ENCODE data around the gene SRPK2. TPM values are rescaled to one million over a fixed set of nuclear protein-coding genes. Genes with fewer than 3 reads are reported as not detected.
"Not testable (repeated sequence)": the region's sequence is repeated elsewhere in the genome, so short reads cannot be mapped to it uniquely, and the experiment has no call there.

SRPK2 gene
- total RNA-seq, 1 experiment from 2014 or later: 27.6 TPM

DNA sequence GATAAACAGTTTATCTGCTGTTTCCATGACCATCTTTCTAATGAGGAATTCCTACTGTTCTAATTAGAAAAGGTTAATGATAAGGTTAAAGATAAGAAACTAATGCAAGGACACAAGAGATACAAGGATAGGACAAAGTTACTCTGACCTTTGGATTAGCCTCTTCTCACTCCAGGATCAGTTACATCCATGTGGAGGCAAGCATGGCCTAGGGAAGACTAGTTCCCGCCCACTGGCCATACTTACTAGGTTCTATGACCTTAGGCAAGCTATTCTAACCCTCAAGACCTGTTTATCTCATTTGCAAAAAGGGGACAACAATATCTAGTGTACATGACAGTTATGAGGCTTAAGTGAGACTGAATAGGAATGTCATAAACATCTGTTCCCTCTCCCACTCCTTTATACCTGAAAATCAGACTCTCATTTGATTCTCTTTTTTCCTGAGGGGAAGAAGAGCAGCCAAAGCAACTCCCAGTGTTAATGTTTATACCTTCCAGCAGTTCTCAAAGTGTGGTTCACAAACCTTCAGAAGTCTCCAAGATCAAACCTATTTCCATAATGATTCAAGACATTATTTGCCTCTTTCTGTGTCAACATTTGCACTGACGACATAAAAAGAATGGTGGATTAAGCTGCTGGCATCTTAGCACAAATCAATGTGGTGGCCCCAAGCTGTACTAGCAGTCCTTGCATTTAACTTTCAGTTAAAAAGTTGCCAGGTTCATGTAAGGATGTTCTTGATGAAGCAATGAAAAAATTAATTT is 72.0 kb downstream of the SRPK2 start:
- DNase-seq (ENCODE audit: low read depth): no peak

DNA sequence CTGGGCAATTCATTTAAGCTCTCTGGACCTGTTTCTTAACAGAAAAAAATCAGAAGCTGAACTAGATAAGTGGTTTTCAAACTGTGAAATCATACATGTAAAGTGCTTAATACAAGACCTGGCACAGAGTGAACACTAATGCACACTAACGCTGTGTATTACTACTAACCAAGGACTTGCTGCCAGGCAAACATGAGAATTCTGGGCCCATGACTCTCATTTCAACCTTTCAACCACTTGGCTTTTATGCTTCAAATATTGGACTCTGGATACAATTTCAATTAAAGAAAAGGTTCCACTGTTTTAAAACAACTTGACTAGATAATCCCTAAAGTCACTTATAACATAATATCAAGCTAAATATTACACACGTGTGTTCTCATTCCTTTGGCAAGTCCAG is 73.4 kb downstream of the SRPK2 start:
- no peak for DNase-seq (ENCODE audit: low read depth)
- in situ Hi-C loops (cut with HindIII; ENCODE audit: low pct_unique_long_range_greater_than_20kb, low sequenced_read_pairs): no loop called here

More for the DNA sequence above, 72.0 kb downstream of the SRPK2 start:
- in situ Hi-C loops (cut with HindIII; ENCODE audit: low pct_unique_long_range_greater_than_20kb, low sequenced_read_pairs): no loop called here

DNA sequence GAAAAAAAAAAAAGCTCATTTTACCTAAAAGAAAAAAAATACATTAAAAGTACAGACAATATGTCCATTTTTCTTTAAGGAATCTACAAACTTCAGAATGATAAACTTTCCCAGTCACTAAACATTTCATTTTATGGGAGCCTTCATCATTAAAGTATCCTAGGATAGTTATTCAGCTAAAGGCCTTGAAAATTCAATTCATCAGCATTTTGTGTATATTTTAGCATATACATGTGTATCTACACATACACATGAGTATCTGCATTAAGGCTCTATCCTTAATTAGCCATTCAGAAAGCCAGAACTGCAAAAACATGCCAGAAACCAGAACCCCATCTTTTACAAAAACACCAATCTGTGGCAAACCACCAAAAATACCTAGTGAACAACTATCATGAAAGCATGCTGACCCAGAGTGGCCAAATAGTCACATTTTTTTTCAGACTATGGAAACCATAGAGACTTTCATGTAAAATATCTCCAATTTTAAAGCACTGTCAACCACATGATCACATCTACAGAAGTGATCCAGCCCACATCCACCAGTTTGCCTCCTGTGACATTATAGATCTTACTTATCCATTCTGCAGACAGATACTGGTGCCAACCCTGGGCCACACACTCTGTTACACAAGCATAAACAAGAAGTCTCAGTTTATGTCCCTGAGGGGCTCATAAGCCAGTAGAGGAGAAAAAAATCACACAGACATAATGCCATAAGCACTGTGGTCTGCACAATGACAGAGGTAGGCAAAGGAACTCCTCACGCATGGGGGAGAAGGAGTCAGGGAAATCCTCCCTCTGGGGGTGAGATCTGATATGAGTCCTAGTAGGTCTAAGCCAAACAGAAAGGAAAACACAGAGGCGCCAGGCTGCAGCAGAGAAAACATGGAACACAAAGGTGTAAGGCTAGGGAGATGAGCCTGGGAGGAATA is 79.2 kb downstream of the SRPK2 start:
- peak; percentile 2 for DNase-seq (ENCODE audit: low read depth)
- in situ Hi-C loops (cut with HindIII; ENCODE audit: low pct_unique_long_range_greater_than_20kb, low sequenced_read_pairs): no loop called here

DNA sequence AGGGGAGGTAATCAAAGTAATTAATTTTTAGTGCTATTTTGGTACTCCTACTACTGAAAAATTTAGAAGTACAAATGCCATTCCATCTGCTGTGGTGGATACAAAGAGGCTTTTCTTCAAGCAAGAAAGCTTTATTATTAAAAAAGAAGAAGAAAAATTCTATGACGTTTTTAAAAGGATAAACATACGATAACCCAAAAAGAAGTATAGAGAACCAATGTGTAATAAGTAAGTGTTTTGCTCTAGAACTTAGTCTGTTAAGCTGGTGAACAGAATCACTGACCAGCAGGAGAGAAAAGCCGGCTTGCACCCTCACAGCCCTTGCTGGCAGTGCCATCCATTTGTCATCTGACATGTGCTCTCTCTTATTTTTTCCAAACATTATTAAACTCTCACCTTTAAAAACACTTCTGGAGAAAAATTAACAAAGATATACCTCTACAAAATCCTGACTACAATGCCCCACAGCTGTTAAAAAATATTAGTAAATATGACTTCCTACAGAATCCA is 81.5 kb downstream of the SRPK2 start:
- in situ Hi-C loops (cut with HindIII; ENCODE audit: low pct_unique_long_range_greater_than_20kb, low sequenced_read_pairs): no loop called here
- DNase-seq (ENCODE audit: low read depth): no peak

DNA sequence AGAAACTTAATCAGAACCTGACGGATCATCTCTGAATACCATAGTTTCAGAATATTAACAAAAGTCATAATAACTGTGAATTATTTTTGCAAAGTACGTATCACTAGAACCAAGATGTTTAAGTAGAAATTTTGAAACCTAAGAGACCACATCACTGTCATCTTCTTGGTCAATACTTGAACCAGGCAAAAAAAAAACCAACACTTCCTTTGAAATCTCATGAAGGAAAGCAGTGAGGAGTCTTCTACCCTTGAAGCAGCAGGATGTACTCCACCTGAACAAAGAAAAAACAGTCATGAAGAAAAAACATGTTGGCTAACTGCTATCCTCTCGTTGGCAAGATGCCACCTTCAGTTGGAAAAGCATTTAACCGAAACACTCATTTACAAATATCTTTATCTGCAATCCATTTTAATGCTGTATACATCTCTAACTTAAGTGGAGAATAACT is 82.4 kb downstream of the SRPK2 start:
- peak; percentile 8 for DNase-seq (ENCODE audit: low read depth)
- in situ Hi-C loops (cut with HindIII; ENCODE audit: low pct_unique_long_range_greater_than_20kb, low sequenced_read_pairs): no loop called here

DNA sequence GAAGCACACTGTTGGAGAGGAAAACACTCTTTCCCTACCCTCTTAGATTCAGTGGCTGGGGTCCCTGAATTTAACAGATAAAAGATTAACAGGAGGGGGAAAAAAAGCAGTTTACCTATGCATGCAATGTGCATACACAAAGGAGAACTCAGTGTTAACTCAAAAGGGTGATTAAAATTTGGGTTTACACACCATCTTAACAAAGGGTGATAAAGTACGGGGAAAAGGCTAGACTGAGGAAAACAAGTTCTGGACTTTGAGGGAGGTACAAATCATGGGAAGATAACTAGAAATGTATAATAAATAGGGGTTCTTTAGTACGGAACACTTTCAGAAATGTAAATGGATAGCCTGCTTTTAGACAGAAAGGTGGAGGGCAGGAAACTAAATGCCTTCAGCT is 83.1 kb downstream of the SRPK2 start:
- DNase-seq (ENCODE audit: low read depth): no peak
- in situ Hi-C loops (cut with HindIII; ENCODE audit: low pct_unique_long_range_greater_than_20kb, low sequenced_read_pairs): no loop called here

DNA sequence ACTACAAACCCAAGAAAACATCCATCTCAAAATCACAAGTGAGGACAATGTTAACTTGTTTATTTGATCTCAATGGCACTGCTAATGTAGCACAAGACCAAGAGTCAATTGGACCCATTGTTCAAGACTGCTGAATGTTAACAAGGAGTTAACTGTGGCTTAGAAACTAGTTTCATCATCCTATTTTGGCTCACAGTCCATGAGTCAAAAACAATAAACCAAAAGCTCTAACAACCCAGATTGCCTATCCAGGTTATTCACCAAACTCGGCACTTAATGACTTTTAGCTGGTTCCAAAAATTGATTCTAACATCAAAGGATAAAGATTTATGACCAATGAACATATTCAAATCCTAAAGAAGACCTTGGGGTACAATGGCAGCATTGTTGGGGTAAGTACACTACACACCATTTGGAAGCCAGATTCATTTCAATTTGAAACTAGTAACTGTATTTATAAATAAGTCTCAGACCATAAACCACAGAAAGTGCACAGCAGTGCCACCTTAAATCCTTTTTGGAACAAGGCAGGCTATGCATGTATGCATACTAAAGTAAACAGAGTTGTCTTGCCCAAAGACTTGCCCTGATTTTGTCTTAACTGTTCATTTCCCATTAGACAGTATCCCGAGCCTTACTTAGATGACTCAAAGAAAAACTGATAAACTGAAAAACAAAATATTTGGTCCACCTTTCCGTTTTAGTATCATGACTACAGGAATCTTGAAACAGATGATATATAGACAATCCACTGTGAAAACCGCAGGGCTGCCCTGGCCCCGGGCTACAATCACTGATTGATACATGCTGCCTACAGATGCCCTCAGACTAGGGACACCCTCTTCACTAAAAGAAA is 84.5 kb downstream of the SRPK2 start:
- DNase-seq (ENCODE audit: low read depth): peak; percentile 28
- in situ Hi-C loops (cut with HindIII; ENCODE audit: low pct_unique_long_range_greater_than_20kb, low sequenced_read_pairs): no loop called here

DNA sequence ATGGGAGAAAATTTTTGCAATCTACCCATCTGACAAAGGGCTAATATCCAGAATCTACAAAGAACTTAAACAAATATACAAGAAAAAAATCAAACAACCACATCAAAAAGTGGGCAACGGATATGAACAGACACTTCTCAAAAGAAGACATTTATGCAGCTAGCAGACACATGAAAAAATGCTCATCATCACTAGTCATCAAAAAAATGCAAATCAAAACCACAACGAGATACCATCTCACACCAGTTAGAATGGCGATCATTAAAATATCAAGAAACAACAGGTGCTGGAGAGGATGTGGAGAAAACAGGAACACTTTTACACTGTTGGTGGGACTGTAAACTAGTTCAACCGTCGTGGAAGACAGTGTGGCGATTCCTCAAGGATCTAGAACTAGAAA is 88.1 kb downstream of the SRPK2 start:
- DNase-seq (ENCODE audit: low read depth); in situ Hi-C loops (cut with HindIII; ENCODE audit: low pct_unique_long_range_greater_than_20kb, low sequenced_read_pairs): not testable (repeated sequence)

DNA sequence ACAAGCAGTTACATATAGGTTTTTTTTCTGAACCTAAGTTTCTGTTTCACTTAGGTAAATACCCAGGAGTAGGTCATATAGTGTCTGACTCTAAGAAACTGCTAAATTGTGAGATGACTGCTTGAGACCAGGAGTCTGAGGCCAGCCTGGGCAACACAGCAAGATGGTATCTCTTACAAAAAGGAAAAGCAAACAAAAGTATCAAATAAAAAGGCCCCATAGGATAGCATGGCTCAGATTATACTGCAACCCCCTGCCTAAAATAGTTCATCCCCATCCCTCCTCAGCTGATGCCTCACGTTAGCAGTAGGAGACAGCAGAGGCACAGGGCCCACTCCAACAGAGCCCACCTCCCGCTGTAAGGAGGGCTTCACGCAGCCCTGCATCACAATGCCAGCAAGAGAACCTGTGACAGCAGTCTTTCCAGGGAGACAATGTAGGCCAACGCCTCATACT is 90.3 kb downstream of the SRPK2 start:
- in situ Hi-C loops (cut with HindIII; ENCODE audit: low pct_unique_long_range_greater_than_20kb, low sequenced_read_pairs): no loop called here
- DNase-seq (ENCODE audit: low read depth): no peak

DNA sequence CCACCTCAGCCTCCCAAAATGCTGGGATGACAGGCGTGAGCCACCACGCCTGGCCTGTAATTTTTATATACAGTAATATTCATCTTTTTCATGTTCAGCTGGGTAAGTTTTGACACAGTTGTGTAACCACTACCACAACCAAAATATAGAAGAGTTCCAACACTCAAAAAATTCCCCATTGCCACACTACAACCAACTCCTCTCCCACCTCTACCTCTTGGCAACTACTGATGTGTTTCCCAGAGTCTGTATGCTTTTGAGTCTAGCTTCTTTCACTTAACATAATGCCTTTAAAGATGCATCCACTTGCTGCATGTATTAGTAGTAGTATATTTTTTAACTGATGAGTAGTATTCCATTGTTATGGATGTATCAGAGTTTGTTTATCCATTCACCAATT is 90.7 kb downstream of the SRPK2 start:
- no peak for DNase-seq (ENCODE audit: low read depth)
- in situ Hi-C loops (cut with HindIII; ENCODE audit: low pct_unique_long_range_greater_than_20kb, low sequenced_read_pairs): no loop called here

DNA sequence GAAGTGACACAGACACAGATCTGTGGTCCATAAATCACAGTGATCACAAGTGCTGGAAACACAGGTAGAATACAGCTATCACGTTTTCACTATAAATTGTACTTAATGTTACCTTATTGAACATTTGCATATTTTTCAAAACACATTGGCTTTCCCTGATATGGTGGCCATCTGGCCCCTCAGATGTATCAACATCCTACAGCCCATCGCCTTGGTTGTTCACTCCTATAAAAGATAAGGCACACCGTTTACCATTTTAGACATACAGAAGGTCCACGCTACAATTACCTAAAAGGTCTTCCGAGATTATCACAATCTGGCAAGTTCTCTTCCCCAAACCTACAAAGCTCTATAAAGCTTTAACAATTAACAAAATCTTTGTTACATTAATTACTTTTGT is 91.4 kb downstream of the SRPK2 start:
- in situ Hi-C loops (cut with HindIII; ENCODE audit: low pct_unique_long_range_greater_than_20kb, low sequenced_read_pairs): no loop called here
- DNase-seq (ENCODE audit: low read depth): no peak

DNA sequence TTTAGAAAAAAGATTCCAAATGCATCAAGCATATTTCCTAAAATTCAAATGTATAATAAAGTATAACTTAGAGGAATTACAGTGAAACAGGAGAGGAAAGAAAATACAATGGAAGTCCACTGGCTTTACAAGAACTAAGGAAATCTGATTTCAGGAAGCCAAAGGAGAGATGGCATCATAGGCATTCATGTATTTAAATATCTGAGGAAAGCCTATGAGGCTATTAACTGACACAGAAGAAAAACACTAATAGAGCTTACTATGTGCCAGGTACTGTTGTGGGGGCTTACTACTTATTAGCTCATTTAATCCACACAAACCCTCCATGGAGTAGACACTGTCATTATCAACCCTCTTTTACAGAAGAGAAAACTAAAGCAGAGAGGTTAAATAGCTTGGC is 92.2 kb downstream of the SRPK2 start:
- in situ Hi-C loops (cut with HindIII; ENCODE audit: low pct_unique_long_range_greater_than_20kb, low sequenced_read_pairs): no loop called here
- no peak for DNase-seq (ENCODE audit: low read depth)

DNA sequence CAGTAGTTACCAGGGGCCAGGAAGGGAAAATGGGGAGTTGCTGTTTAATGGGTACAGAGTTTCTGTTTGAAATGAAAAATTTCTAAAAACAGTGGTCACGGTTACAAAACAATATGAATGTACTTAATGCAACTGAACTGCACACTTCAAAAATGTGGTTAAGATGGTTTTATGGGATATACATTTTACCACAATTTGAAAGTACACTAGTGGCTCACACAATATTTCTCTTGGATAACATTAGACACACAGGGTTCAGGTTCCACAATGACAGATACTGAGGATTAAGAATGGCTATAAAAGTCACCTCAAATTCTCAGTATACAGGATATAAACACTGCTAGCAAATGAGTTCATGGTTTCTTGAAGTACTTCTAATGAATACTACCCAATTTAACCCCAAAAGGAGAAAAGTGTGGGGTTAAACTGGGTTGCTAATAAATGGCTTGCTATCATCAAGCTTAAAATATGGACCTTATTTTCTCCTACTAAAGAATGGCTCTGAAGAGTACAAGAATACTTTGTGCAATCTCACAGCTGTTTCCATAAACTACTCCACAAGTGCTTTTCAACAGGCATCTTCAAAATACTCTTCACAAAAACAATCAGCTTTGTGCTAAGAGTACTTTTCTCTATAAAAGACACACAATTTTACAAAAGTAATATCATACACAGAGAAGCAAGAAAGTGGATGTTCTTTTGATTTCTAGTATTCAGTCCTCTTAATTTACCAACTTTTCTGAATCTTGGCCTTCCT is 92.9 kb downstream of the SRPK2 start:
- DNase-seq (ENCODE audit: low read depth): no peak
- in situ Hi-C loops (cut with HindIII; ENCODE audit: low pct_unique_long_range_greater_than_20kb, low sequenced_read_pairs): no loop called here

DNA sequence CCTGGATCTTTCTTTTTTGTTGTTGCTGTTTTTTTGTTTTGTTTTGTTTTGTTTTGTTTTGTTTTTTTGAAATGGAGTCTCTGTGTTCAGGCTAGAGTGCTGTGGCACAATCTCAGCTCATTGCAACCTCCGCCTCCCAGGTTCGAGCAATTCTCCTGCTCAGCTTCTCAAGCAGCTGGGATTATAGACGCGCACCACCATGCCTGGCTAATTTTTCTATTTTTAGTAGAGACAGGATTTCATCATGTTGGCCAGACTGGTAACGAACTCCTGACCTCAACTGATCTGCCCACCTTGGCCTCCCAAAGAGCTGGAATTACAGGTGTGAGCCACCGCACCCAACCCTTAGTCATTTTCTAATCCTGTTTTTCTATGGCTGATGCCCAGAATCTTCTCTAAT is 94.2 kb downstream of the SRPK2 start:
- DNase-seq (ENCODE audit: low read depth); in situ Hi-C loops (cut with HindIII; ENCODE audit: low pct_unique_long_range_greater_than_20kb, low sequenced_read_pairs): not testable (repeated sequence)

DNA sequence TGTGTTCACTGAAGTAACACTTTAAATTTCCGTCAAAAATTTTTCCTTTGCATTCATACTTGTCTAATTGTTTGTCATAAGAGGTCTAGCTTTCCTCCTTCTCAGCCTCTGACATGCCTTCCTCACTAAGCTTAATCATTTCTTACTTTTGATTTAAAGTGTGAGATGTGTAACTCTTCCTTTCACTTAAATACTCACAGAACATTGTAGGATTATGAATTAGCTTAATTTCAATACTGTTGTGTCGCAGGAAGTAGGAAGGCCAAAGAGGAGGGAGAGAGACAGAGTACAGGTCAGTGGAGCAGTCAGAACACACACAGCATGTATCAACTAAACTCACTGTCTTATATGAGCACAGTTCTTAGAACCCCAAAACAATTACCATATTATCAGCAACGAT is 99.0 kb downstream of the SRPK2 start:
- no peak for DNase-seq (ENCODE audit: low read depth)
- in situ Hi-C loops (cut with HindIII; ENCODE audit: low pct_unique_long_range_greater_than_20kb, low sequenced_read_pairs): no loop called here

DNA sequence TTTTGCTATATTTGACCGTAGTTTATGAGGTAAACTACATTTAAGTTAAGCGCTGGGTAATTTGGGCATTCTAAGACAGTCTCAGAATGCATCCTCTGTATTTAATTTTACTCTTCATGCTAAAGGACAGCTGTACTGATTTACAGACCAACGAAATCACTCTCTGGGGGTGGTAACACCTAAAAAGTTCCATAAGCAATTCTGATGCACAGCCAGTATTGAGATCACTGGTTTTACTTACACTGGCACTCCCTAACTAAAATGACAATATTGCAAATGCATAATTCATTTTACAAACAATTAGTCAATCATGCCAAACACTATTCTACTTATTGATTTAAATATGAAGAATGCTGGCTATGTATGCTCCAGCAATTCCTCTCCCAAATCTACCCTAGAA is 102.3 kb downstream of the SRPK2 start:
- in situ Hi-C loops (cut with HindIII; ENCODE audit: low pct_unique_long_range_greater_than_20kb, low sequenced_read_pairs): no loop called here
- DNase-seq (ENCODE audit: low read depth): no peak

DNA sequence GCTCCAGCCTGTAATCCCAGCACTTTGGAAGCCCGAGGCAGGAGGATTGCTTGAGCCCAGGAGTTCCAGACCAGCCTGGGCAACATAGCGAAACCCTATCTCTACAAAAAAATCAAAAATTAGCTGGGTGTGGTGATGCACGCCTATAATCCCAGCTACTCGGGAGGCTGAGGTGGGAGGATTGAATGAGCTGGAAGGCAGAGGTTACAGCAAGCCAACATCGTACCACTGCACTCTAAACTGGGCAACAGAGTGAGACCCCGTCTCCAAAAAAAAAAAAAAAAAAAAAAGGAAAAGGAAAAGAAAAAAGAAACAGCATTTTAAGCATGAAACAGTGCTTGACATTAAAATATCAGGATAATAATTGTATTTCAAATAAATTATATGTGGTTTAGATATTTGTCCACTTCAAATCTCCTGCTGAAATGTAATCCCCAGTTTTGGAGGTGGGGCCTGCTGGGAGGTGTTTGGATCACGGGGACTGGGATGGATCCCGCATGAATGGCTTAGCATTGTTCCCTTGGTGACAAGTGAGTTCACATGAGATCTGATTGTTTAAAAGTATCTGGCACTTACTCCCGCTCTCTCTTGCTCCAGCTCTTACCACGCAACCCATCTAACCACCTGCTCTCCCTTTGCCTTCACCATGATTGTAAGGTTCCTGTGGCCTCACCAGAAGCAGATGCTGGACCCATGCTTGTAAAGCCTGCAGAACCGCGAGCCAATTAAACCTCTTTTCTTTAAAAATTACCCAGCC is 103.4 kb downstream of the SRPK2 start:
- in situ Hi-C loops (cut with HindIII; ENCODE audit: low pct_unique_long_range_greater_than_20kb, low sequenced_read_pairs): no loop called here
- no peak for DNase-seq (ENCODE audit: low read depth)
